ENCODE results near the gene SYT13.

The SYT13 gene, protein sequence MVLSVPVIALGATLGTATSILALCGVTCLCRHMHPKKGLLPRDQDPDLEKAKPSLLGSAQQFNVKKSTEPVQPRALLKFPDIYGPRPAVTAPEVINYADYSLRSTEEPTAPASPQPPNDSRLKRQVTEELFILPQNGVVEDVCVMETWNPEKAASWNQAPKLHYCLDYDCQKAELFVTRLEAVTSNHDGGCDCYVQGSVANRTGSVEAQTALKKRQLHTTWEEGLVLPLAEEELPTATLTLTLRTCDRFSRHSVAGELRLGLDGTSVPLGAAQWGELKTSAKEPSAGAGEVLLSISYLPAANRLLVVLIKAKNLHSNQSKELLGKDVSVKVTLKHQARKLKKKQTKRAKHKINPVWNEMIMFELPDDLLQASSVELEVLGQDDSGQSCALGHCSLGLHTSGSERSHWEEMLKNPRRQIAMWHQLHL

DNA sequence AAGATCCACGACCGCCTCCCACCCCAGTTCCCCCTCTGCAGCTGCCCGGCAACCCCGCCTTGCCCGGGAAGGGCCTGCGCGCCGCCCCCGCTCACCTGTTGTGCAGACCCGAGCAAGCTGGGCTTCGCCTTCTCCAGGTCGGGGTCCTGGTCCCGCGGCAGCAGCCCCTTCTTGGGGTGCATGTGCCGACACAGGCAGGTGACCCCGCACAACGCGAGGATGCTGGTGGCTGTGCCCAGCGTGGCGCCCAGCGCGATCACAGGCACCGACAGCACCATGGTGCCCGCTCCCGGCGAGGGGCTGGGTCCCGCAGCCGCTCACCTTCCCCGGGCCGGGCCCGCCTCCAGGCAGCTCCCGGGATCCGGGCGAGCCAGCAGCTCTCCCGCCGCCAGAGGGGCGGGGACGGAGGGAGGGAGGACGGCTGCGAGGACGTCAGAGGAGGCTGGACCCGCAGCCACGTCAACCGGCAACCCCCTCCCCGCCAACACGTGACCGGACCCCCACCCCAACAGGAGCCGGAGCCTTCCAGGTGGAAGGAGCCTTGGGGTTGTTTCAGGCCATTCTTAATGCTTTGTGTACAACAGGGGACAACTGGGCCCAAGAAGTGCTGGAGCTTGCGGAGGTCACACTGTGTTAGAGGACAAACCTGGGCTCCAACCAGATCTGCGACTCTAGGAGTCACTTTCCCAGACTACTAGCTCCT lies at the start of gene SYT13:
SYT13 (minus strand) TSS at position 412 of the 703 bp plus-strand sequence; CDS start at position 278, 134 bp downstream.
- no peak for DNase-seq

DNA sequence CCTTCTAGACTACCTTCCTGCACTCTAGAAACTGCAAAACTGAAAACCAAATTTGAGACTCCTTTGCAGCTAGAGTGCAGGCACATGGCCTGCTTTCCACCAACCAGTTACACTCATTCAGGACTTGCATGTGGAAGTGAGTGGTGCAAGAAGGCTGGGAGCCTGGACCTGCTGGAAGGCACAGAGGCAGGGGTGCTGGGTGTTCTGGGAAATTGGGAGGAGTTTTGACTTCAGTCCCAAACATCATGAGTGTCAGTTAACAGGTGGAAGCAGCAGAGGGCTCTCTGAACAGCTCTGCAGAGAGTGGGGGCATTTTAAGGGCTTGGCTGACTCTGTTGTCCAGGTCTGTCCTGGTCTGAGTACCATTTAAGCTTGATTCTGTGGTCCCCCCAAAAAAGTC lies 49.3 kb upstream of the SYT13 start:
- DNase-seq, result no peak

DNA sequence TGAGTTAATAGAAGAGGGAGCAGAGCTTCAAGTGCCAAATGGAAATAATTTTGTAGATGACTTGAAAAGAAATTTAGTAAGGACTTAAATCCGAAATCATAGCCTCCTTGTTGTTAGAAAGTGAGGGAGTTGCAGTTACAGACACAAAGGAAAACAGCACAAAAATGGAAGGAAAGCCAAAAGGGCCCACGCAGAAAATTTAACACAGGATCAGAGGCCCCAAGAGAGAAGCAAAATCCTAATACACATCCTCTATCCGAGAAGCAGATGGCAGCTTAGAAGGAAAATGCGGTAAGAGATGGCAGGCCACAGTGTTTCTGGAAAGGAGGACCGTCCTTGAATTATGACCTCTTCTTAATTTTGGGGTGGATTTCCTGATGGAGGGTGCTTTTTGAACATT lies 48.7 kb upstream of the SYT13 start:
- DNase-seq, result no peak

DNA sequence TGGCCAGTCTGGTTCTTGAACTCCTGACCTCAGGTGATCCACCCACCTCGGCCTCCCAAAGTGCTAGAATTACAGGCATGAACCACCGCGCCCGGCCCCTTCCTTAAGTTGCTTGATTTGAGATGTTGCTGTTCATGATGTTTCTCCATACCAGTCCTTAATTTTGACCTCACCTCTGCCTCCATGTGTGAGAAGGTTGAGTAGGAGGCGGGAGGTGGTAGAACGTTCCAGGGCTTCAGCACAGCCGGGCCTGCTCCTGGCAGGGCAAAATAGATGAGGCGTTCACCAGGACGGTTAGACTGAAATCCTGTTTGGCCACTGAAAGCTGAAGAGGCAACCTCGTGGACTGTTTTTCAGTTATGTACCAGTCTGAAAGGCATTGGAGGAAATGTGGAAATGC lies 48.3 kb upstream of the SYT13 start:
- DNase-seq, result no peak

DNA sequence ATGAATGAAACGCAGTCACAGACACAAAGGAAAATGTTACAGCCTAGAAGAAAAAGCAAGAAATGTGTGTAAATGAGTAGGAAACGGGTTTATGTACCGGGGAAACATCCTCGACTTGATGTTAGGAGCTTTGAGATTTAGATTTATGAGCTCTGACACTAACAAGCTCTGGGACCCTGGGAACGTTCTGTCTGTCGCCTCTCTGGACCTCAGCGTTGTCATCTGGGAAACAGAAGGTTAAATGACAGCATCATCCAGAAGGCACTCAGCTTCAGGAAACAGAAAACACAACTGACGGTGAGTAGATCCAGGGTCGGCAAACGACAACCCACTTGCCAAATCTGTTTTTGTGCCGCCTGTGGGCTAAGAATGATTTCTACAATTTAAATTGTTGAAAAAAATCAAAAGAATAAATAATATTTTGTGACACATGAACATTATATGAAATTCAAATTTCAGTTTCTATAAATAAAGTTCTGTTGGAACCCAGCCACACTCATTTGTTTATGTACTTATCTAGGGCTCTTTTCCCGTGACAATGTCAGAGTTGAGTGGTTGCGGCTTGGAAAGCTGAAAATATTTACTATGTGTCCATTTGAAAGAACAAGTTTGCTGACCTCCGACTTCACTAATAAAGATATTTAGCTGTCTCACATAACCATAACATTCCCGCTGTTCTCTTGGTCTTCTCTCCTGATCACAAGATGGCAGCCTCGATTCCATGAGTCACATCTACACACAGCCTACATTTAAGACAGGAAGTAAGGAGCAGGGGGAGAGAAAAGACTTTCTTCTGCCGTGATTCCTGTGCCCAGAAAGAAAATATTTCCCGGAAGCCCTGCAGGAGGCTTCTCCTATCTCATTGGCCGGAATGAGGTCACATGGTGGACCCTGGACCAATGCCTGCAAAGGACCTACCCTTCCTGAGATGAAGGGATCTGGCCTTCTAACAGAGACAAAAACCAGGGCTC lies 47.1 kb upstream of the SYT13 start:
- no peak for DNase-seq

DNA sequence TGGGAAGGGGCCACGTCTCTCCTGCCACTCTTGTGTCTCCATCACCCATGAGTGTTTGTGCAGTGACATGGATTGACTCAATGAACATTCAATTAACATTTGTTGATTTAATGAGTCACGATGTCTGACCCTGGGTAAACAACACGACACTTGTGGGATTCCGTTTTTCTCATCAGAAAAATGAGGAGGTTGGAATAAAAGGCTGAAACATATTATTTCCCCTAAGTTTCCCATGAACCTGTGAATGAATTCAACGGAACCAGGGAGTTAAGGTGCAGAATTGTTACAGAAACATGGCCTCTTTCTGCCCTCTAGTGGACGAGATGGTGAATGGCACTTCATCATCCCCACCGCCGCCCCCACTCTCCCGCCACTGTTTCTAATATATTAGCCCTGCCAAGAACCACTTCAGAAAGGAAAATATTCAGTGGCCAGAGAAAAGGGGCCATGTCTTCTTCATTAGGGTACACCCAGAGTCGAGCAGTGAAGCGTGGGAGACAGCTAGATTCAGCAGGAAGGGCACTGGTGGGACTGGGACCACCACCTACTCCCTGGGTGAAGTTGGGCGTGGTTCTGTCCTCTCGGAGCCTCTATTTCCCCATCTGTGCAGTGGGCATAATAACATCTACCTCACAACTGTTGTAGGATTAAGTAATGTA lies 46.3 kb upstream of the SYT13 start:
- DNase-seq, result peak; percentile 42

DNA sequence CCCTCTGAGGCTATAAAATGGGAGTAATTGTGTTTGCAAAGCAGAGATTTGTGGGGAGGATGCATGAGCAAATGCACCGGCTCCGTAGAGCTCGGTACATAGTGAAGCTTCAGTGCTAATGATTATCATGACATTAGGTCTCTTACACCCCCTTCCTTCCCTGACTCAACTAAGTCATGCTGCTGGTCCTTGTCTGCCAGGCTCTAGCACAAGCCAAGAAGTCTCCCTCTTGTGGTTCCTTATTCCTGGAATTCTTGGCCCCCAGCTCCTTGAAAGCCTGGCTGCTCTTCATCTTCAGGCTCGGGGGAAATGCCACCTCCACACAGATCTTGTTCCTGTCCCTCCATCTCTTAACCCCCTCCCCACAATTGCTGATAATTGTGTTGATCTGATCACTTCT lies 45.7 kb upstream of the SYT13 start:
- no peak for DNase-seq

DNA sequence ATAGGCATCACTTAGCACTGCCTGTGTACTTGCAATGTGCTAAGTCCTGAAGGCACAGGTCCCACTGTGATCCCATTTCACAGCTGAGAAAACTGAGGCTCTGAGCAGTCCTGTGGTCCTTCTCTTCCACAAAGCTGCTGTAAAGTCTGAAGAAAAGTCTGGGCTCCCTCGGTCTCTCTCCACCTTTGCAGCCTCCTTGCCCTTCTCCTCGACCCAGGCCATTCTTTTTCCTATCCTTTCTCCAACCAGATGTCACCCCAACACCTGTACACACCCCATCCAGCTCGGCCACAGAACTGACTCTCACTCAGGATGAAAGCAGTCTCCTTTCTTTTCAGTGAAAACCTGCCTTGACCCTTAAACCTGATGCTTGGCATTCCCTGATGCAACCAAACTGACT lies 42.6 kb upstream of the SYT13 start:
- DNase-seq, result no peak

DNA sequence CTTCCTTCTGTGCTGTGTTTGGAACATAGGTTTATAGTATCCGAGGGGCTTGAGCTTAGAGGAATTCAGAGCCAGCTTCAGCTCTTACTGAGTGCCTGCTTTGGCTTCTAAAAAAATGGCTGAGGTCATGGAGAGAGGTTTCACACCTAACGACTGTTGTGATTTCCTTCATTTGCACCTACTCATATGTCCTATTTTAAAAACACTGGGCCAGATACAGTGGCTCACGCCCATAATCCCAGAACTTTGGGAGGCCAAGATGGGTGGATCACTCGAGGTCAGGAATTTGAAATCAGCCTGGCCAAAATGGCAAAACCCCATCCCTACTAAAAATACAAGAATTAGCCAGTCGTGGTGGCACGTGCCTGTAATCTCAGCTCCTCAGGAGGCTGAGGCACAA lies 38.3 kb upstream of the SYT13 start:
- DNase-seq, result no peak

DNA sequence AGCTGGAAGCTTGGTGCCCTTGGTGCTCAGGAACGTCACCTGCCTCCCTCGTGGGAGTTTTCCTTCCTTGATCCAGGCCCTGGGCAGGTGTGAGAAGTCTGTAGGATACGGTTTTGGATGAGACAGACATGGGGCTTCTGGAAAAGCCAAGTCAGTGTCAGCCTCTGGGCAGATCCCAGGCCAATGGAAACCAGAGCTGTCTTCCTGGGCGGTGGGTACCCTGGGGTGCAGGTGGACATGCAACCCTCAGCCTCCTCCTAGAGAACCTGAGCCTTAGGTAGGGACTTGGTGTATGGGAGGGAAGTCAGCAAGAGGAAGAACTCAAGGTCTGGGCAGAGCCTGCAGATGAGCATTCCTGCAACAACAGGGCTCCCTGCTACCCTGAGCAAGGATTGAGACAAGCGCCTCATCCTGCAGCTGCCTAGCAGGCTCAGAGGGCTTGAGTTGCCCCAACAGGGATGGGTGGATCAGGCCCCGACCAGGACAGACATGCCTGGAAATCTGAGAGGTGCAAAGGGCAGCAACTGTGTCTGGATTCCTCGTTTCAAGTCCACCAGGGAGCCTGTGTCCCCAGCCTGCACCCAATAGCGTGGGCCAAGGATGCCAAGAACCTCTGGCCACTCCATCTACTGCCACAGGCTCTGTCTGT lies 37.6 kb upstream of the SYT13 start:
- DNase-seq, result no peak

DNA sequence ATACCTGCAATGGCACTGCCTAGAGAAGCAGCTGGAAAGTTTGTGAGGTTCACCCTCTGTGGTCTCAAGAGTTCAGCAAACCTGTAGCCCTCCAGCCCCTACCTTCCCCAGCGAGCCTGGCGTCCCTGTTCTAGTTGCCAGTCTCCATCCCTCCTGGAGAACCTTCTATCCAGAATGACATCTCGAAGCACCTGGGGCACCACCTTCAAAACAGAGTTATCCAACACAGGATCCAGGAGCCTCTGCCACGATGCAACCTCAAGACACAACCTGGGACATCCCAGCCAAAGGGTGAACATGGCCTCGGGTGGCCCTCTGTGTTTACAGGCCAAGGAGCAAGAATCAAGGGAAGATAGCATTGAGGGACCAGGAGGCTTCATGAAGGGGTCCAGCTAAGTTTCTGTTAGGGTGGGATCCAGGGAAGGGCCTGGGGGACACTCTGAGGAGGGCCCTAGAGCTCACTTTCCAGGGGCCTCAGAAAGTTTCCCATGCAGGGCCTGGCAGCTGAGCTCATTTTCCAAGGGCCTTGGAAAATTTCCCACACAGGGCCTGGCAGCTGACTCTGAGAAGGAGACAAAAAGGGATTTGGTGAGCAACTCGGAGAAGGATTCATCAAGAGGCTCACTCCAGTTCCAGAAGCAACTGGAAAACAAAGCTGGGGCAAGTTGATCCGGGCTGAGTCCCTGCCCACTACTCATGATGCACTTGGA lies 36.9 kb upstream of the SYT13 start:
- DNase-seq, result no peak

DNA sequence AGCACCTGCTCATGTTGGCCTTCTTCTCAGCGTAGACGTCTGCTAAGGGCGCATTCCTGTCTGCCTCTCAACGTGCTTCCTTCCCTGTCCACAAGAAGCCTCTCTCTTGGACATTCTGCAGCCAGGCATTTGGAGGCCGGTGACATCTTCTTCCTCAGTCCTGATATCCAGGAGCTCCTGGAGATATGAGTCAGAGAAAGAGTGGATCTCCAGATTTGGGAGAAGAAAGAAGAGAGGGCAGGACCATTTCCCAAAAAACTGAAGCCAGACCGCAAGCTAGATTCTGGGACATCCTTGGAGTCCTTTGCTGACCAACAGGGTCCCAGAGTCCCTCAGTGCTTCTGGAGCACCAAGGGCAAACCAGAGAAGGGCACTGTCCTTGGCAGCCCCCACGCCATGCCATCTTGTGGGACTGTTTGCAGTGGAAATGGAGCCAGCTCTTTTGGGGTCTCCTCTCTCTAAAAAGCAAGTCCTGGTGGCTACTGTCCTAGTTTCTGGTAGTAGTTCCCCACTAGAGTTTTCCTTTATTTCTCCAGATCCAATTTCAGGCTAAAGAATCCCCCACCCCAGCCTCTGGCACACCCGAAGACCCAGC lies 36.1 kb upstream of the SYT13 start:
- DNase-seq, result no peak

DNA sequence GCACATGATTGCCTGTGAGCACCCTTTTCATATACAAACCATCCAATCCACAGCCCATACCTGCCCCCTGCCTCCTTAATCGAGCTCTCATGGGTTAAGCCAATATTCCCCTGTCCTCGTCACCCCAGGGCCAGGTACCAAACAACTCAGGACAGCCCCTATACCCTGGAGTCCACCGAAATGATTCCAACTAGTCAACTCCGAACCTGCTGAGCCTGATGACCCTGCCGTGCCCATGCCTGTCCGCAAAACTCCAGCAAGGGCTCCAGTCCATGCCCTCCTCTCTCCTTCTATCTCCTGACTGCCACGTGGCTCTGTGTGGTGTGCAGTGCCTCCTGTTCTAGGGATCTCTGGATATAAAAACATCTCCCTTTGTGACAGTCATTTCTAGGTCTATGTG lies 35.5 kb upstream of the SYT13 start:
- DNase-seq, result no peak

DNA sequence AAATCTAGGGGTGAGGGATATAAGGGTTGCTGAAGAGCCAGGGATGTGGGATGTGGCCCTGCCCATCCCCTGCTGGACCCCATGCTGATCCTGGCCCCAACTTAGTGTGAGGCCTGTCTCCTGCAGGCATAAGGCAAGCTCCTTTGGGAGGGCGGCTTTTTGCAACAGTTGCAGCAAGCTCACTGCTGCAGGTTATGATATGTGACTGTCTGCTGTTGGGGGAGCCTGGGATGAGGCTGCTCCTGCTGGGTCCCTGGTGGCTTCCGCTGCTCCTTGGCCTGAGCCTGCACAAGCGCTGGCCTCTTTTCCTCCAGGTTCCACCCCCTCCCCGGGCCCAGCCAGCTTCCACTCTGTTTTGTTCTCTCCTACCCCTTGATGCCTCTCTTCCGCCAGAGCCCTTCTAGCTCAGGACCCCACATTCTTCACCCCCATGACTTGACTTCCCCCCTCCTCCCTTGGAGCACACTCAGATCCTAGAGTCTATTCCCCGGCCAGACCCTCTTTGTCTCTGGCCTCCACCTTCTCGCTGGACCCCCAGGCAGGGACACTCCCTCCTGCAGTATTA lies 35.0 kb upstream of the SYT13 start:
- no peak for DNase-seq

DNA sequence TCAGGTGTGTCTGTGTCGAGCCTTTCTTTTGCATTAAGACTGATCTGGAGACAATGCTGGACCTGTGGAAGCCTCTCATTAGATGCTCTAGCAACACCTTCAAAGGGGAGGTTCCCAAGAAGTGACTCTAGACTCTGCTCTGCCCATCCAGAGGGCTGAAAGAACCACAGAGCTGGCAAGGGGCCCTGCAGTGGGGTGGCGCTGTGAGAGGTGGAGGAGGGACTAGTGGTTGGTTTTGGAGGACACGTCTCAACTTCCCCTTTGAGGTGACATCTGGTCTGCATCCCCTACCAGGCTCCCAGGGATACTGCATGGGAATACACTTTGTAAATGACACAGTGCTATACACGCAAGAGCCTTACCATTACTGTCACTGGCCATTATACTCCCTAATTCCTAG lies 34.2 kb upstream of the SYT13 start:
- DNase-seq, result no peak

DNA sequence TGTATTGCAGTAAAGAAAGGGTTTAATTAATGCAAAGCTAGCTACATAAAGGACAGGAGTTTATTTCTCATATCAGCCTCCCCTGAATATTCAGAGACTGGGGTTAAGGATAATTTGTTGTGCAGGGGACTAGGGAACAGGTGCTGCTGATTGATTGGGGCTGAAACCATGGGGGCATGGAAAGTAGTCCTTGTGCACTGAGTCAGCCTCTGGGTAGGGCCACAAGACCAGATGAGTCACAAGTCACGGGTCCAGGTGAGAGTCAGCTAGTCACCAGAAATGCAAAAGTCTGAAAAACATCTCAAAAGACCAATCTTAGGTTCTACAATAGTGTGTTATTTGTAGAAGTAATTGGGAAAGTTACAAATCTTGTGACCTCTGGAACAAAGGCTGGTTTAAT lies 32.9 kb upstream of the SYT13 start:
- no peak for DNase-seq

DNA sequence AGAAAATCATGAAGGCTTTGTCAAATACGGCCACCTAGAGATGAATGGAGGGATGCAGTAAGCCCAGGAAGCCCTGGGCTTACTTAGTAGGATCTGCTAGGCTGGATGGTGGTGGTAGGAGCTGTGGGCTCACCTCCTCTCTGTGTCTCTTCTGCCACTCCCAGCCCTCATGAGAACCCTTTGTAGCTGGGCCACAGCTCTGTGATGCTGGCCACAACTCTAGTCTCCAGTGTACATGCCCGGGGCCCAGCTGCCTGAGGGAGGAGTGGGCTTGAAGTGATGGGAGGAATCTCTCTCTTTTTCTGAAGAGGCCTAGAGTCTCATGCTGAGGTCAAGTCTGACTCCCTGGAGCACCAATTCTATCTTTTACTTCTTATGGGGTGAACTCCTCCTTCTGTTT lies 32.4 kb upstream of the SYT13 start:
- no peak for DNase-seq

DNA sequence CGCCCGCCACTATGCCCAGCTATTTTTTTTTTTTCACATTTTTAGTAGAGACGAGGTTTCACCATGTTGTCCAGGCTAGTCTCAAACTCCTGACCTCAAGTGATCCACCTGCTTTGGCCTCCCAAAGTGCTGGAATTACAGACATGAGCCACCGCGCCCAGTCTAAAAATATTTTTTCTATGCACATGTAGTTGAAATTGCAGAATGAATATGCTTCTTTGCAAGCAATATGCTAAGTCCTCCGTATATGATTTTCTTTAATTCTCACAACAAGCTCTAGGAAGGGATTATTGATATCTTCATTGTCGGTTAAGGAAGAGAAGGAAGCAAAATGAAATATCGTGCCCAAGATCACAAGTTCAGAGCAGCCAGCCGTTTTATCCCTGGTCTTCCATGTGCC lies 30.1 kb upstream of the SYT13 start:
- no peak for DNase-seq

DNA sequence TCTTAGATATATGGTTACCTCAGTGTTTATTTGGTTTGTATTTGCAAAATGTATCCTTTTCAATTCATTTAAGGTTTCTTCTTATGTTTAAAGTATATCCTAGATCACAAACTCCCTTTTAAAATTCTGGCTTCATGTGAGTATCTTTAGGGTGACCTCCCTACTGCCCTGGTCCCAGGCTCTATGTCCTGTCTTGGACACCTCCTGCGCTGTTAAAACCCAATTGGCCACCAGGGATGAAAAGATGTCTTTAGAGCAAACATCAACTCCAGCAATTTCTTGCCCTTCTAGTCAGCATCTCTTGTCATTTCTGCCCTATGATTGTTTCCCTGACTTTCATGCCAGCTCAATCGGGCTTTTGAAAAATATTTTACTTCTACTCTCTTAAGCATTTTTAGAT lies 28.8 kb upstream of the SYT13 start:
- DNase-seq, result no peak

DNA sequence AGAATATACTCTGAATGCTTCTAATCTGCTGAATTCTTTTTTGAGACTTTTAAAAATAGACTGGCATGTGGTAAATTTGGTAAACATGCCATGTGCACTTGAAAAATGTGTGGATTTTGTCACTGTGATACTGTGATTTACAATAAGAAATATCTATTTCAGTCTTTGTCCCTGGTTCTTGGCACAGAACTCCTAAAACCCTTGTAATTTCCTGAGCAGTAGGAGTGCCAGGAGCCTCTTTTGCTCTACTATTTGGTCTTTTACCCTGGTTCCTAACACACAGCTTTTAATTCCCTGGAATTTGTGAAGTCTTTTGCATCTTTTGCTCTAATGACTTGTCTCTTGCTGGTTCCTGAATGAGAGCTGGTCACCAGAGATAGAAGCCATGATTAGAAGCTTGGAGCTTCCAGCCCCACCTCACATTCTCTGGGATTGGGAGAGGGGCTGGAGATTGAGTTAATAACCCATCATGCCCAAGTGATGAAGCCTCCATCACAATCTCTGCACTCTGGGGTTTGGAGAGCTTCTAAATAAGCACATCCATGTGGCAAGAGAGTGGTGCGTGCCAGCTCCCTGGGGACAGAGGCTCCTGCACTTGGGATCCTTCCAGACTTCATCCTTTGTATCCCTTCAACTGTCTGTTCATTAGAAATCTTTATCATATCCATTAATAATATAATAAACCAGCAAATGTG lies 27.2 kb upstream of the SYT13 start:
- no peak for DNase-seq

Measured in CD4-positive, alpha-beta T cell treated with Interleukin-21 for 1 hour (primary cell).